Right forelimb (tissue), 1 donor: Measurements from ENCODE around the gene ASB13.

Source experiments
- DNase-seq: peaks from one replicate; pipeline ENCODE4 v3.0.0-alpha.2; 2018

ASB13 gene, protein sequence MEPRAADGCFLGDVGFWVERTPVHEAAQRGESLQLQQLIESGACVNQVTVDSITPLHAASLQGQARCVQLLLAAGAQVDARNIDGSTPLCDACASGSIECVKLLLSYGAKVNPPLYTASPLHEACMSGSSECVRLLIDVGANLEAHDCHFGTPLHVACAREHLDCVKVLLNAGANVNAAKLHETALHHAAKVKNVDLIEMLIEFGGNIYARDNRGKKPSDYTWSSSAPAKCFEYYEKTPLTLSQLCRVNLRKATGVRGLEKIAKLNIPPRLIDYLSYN

GRCh38 chr10:5666008-5666840 is at the start of gene ASB13:
ASB13 (minus strand) TSS chr10:5666595; CDS start chr10:5666551, 44 bp downstream.
- peak; percentile 80 for DNase-seq

DNA sequence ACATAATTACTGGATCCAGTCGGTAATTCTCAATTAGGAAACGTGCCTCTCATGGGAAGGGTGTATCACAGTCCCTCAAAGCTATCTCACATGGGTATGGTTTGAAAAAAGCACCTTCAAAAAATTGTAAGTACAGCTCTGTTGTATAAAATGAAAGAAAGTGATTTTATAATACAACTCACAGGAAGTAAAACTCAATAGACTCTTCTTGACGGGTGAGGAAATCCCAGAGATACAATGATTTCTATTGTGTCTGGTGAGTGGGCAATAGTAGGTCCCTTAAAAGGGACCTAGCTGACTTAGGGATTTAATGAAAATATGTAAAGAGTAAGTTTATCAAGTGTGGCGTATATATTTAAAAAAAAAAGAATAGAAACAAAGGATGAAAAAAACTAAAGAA is 45.2 kb upstream of the ASB13 start:
- DNase-seq: no peak

- no peak for DNase-seq
These were observed 44.5 kb upstream of the ASB13 start for GRCh38 chr10:5710859-5711258.

GRCh38 chr10:5709865-5710264 is 43.5 kb upstream of the ASB13 start:
- no peak for DNase-seq

- no peak for DNase-seq
These were observed 42.0 kb upstream of the ASB13 start for GRCh38 chr10:5708356-5708755.

DNA sequence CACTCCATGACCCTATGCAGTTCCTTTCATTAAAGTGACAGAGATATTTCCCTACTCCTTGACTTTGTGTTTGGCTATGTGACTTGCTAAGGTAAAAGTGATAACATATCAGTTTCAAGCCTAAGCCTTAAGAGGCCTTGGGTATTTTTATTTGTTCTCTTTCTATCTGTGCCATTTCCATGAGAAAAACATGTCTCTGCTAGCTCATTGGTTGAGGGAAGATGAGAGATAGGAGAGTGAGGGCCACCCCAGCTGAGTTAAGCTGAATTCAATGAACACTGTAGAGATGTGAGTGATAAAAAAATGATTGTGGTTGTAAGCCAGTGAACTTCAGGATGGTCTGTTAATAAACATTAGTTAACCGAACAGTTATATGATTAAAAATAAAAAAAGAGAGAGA is 31.7 kb upstream of the ASB13 start:
- DNase-seq: no peak

GRCh38 chr10:5697342-5697741 is 30.9 kb upstream of the ASB13 start:
- no peak for DNase-seq

GRCh38 chr10:5694573-5694972 is 28.2 kb upstream of the ASB13 start:
- no peak for DNase-seq

- peak; percentile 71 for DNase-seq
These were observed 26.3 kb upstream of the ASB13 start for GRCh38 chr10:5692461-5693358.

DNA sequence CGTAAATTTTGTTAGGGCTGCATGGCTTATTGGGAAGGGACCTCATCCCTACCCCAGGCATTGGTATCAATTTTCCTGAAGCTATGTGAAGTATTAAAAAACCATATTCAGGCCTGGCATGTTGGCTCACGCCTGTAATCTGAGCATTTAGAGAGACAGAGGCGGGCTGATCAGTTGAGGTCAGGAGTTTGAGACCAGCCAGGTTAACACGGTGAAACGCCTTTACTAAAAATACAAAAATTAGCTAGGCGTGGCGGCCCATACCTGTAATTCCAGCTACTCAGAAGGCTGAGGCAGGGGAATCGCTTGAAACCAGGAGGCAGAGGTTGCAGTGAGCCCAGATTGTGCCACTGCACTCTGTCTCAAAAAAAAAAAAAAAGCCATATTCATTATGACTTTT is 25.4 kb upstream of the ASB13 start:
- DNase-seq: no peak

DNA sequence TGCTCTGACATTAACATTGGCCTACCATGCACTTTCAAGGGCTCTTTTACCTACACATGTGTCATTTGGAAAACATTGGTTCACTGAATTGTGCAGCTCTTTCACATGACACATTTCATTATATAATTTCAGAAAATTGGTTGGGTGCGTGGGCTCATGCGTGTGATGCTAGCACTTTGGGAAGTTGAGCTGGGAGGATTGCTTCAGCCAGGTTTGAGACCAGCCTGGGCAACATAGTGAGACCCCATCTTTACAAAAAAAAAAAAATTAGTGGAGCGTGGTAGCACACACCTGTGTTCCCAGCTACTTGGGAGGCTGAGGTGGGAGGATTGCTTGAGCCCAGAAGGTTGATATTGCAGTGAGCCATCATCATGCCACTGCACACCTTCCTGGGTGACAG is 22.2 kb upstream of the ASB13 start:
- DNase-seq: no peak

DNA sequence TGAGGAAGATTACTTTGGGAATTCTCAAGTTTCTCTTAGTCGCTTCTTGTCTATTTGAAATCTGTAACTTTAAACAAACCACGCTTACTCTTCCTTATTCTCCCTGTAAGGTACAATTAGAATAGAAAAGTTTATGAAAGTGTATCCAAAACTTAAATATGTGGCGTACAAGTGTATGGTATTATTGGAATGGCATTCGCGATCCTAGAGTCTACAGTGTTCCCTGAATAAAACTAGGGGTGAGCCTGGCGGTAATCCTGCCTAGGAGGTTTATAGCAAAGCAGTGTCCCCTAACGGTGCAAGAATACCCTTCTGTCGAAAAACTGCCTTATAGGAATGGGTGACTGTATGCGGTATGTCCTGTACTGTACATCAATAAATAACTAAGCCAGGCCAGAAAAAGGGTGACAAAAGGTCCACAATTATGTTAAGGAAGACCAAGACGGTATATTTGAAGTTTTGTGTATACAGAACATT is 19.4 kb upstream of the ASB13 start:
- DNase-seq: no peak

DNA sequence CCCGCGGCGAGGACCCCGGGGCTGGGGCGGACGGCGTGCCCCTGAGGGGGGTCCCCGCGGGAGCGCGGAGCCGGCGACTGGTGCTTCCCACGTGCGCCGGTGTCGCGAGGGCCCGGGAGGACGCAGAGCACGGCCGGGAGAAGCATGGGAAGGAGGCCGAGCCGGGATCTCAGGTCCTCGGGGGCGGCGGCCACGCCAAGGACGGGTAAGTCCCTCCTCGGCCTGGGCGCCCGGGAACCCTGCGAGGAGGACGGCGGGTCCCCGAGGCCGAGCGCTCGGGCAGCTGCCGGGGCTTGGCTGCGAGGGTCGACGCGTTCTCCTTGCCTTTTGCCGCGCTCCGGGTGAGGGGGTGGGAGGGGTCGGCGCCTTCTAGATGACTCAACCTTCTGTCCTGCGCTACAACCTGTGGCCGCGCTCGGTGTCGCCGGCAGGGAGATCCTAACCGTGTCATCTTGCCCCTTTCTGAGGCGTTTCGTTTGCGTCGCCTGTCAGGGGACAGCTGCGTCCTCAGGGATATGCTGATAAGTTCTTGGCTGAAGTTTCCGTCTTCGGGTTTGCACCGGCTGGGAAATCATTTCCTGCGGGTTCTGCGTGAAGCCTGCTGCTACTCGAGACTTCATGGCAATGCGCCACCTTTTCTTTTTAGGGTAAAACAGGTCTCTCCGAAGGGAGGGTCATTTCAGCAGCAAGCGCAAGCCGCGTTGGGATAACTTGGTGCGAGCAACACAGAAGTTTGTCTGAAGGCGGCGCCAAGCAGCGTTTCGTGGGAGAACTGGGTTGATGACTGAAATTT is 18.8 kb upstream of the ASB13 start:
- DNase-seq: peak; percentile 79

DNA sequence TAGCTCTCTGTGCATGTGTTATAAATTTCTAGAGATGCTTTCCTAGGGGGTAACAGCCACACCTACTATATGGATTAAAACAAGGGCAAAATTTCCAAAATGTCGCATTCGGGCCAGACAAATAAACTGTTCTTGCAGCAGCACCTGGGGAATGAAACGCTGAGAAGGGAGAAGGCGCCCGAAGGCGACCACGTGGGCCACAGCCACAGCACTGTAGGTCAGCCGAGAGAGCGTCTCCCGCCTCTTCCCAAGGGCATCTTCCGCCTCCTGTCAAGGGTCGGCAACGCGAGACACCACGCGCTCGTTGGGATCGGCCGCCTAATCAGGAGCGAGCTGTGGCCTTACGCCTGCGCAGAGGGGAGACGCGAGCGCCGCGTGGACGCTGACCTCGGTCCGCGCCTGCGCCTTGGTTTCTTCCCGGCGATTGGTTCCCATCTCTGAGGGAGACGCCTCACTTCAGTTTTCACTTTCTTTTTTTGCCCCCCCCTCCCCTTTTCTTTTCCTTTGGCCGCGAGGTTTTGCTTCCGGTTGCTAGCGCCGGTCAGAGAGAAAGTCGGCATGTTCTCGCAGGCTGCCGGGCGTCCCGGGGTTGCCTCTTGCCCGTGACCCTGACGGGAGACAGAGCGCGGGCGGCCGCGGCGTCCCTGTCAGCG is 18.0 kb upstream of the ASB13 start, which contains the start of gene TASOR2:
Gene TASOR2 (plus strand): TSS at position 521 of the 653 bp plus-strand sequence. CDS start 35,805 bp downstream, outside the sequence.
- DNase-seq: peak; percentile 97

- DNase-seq: no peak
These were observed 16.7 kb upstream of the ASB13 start for GRCh38 chr10:5683065-5683464.

DNA sequence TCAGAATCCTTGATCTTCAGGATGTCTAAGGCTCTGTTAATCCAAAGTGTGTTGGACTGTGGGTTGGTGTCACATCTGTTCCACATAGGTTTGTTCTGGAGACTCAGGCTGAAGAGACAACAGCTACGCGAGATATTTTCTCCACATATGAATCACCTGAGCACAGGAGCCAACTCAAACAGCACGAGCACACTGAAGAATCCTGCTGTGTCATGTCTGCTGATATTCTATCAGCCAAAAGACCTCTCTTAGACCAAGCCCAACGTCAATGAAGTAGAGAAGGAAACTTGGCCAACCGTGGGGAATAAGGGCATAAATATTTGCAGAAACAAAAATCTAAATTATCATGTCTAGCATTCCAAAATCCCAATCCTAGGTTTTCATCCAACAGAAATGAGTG is 15.5 kb upstream of the ASB13 start:
- DNase-seq: no peak

GRCh38 chr10:5679606-5680005 is 13.2 kb upstream of the ASB13 start:
- DNase-seq: no peak

GRCh38 chr10:5679037-5679435 is 12.6 kb upstream of the ASB13 start:
- DNase-seq: no peak

DNA sequence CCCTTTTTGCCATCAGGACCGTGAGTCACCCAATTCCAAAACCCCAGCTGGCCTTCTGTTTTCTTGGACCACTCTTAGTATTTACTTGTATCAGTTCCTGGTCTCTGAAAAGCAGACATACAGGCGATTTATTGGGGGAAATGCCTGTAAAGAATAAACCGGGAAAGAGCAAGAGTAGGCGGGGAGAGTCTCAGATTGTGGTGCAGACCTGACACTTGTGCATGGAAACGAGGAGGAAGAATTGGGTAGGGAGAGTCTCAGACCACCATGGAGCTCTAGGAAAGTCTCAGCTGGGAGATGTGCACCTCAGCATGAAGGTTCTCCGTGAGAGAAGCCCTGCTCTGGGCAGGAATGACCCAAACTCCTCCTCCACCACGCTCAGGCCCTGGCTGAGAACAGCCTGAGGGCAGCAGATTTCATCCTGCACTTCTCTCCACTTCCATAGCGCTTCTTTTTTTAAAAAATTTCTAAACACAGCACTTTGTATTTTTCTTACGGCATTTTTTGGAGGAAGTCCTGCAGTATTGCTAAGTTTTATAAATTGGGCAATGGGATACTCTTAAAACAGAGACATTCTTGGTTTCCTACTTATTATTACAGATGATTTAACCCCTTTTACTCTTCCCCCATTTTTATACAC is 12.1 kb upstream of the ASB13 start:
- DNase-seq: no peak

GRCh38 chr10:5670662-5671375 is 4.4 kb upstream of the ASB13 start:
- DNase-seq: no peak
